ENCODE results near the gene ARHGEF10L.

The ARHGEF10L gene

DNA sequence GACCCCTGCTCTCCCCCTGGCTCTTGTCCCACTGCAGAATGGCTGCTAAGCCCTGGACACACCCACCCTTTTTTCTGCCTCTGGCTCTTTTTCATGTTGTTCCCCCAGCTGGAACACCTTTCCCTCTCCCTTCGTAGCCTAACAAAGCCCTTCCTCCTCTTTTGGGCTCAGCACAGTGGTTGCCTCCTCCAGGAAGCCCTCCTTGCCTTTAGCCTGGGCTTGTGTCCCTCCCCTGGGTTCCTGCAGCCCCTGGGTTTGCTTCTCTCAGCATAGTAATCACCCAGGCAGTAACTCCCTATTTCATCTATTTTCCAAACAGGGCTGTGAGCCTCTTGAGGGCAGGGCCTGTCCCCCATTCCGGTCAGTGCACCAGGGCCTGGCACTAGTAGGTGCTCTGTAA is 195.8 kb downstream of the ARHGEF10L start:
- Histone ChIP-seq H3K4me3 (ENCODE audit: low read depth, low read length) (no peak overlapping the region), H3K36me3 (replicated peaks) (no peaks in the 10 kb centered on the region), H3K27ac (no peak overlapping the region), H3K27me3 (replicated peaks) (no peaks in the 10 kb centered on the region)
- in situ Hi-C loops (cut with HindIII; ENCODE audit: low pct_ligation_motif_present, low sequenced_read_pairs) = no loop called here
- TF ChIP-seq CTCF (IDR thresholded peaks at IDR 0.05; ENCODE audit: low read depth, low read length, missing control alignments) = no peak
- DNase-seq = no peak

DNA sequence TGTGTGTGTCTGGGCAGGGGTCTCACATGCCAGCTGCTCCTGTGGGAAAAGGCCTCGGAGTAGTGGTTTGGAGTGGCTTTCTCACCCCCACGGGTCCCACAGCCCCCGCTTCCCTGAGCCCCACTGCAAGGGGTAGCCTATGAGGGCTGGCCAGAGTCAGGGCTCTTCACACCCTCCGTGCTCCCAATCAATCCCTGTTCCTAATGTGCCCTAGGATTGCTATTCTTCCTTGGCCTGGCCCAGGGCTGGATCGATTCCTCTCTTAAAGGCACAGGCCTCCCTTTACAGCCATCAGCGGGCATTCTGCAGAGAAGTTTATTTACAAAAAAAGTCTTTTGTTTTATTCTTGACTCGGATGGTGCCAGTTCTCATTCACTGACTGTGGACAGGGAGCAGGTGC is 196.3 kb downstream of the ARHGEF10L start:
- Histone ChIP-seq H3K27me3 (replicated peaks) (no peaks in the 10 kb centered on the region), H3K36me3 (replicated peaks) (no peaks in the 10 kb centered on the region), H3K27ac (no peak overlapping the region), H3K4me3 (ENCODE audit: low read depth, low read length) (no peak overlapping the region)
- TF ChIP-seq CTCF (IDR thresholded peaks at IDR 0.05; ENCODE audit: low read depth, low read length, missing control alignments) = no peak
- no peak for DNase-seq
- in situ Hi-C loops (cut with HindIII; ENCODE audit: low pct_ligation_motif_present, low sequenced_read_pairs) = no loop called here

- Histone ChIP-seq H3K36me3 (replicated peaks) (no peaks in the 10 kb centered on the region), H3K27me3 (replicated peaks) (no peaks in the 10 kb centered on the region), H3K4me3 (ENCODE audit: low read depth, low read length) (no peak overlapping the region), H3K27ac (no peak overlapping the region)
- in situ Hi-C loops (cut with HindIII; ENCODE audit: low pct_ligation_motif_present, low sequenced_read_pairs) = no loop called here
- no peak for TF ChIP-seq CTCF (IDR thresholded peaks at IDR 0.05; ENCODE audit: low read depth, low read length, missing control alignments)
- no peak for DNase-seq
Observed at GRCh38 chr1:17736625-17737024, 197.1 kb downstream of the ARHGEF10L start.

- in situ Hi-C loops (cut with HindIII; ENCODE audit: low pct_ligation_motif_present, low sequenced_read_pairs) = no loop called here
- Histone ChIP-seq H3K27me3 (replicated peaks) (peaks cover 3% of the 10 kb centered on the region), H3K36me3 (replicated peaks) (no peaks in the 10 kb centered on the region)
Observed at GRCh38 chr1:17739050-17739449, 199.6 kb downstream of the ARHGEF10L start.

DNA sequence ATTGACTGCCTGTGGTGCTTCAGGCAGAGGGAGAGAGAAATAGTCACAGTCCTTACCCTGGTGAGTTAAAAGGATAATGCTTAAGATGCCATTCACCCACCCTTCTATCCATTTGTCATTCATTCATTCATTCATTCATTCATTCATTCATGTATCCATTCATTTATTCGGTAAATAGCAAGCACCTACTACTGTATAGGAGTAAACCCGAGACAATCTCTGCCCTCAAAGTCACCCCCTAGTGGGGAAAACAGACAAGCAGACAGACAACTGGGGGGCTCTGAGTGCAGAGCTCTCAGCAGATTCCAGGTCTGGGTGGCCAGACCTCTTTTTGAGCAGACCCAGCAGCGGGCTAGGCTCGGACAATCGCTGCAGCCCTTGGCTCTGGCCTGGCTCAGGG is 201.6 kb downstream of the ARHGEF10L start:
- TF ChIP-seq CTCF (IDR thresholded peaks at IDR 0.05; ENCODE audit: low read depth, low read length, missing control alignments) = no peak
- no peak for DNase-seq
- no peak overlapping the region for H3K27ac ChIP-seq
- H3K36me3 ChIP-seq (replicated peaks) = no peaks in the 10 kb centered on the region
- H3K4me3 ChIP-seq (ENCODE audit: low read depth, low read length) = no peak overlapping the region
- in situ Hi-C loops (cut with HindIII; ENCODE audit: low pct_ligation_motif_present, low sequenced_read_pairs) = no loop called here
- peaks cover 3% of the 10 kb centered on the region for H3K27me3 ChIP-seq (replicated peaks)

More at GRCh38 chr1:17739050-17739449, 199.6 kb downstream of the ARHGEF10L start:
- Histone ChIP-seq H3K4me3 (ENCODE audit: low read depth, low read length) (no peak overlapping the region), H3K27ac (no peak overlapping the region)
- TF ChIP-seq CTCF (IDR thresholded peaks at IDR 0.05; ENCODE audit: low read depth, low read length, missing control alignments) = no peak
- no peak for DNase-seq

- no peak for DNase-seq
- Histone ChIP-seq H3K27ac (no peak overlapping the region), H3K4me3 (ENCODE audit: low read depth, low read length) (no peak overlapping the region), H3K36me3 (replicated peaks) (no peaks in the 10 kb centered on the region), H3K27me3 (replicated peaks) (peaks cover 3% of the 10 kb centered on the region)
- no peak for TF ChIP-seq CTCF (IDR thresholded peaks at IDR 0.05; ENCODE audit: low read depth, low read length, missing control alignments)
- in situ Hi-C loops (cut with HindIII; ENCODE audit: low pct_ligation_motif_present, low sequenced_read_pairs) = no loop called here
Observed at GRCh38 chr1:17742583-17742982, 203.1 kb downstream of the ARHGEF10L start.
